SU-DHL-6 (cell line): Measurements from ENCODE around the gene LAGE3.
A peak's percentile ranks its signal among the peaks of the same experiment; 100 is the strongest.

Experiments used
- H2AFZ ChIP-seq: fragments of 200-600 bp; sonication (generic); 2 replicates; pipeline ENCODE4 v1.6.1; 2014; ENCODE audit warnings: low read depth, mild to moderate bottlenecking, moderate library complexity, mixed read lengths, antibody characterized with exemption, low read length; ENCODE audit not compliant: severe bottlenecking
- H3F3A ChIP-seq: fragments of 200-600 bp; shearing (Covaris generic); 2 replicates; pipeline ENCODE4 v1.6.0; 2016; ENCODE audit warnings: antibody characterized with exemption, mild to moderate bottlenecking; ENCODE audit not compliant: insufficient read depth
- H3K27ac ChIP-seq: fragments of 200-600 bp; sonication (generic); 2 replicates; pipeline ENCODE4 v1.5.1; 2016; ENCODE audit warnings: low read depth, mild to moderate bottlenecking, low read length, moderate library complexity, mixed read lengths
- H3K27me3 ChIP-seq: fragments of 200-600 bp; sonication (generic), shearing (Covaris generic); 2 replicates; pipeline ENCODE4 v1.6.0; 2014; ENCODE audit warnings: mild to moderate bottlenecking, low read length
- H3K36me3 ChIP-seq: fragments of 200-600 bp; sonication (generic); 2 replicates; pipeline ENCODE4 v1.6.1; 2014; ENCODE audit warnings: mild to moderate bottlenecking, low read length, mixed read lengths
- H3K4me2 ChIP-seq: fragments of 300-600, 200-600 bp; shearing (Covaris generic), sonication (generic); 2 replicates; pipeline ENCODE4 v1.6.0; 2014; ENCODE audit warnings: low read length, low read depth, mild to moderate bottlenecking; ENCODE audit not compliant: poor library complexity, severe bottlenecking
- H3K4me3 ChIP-seq: fragments of 200-600 bp; sonication (generic); 2 replicates; pipeline ENCODE4 v1.5.1; 2014; ENCODE audit warnings: antibody characterized with exemption, low read length, mild to moderate bottlenecking, mixed read lengths; ENCODE audit not compliant: insufficient read depth, poor library complexity, severe bottlenecking
- H3K79me2 ChIP-seq: fragments of 200-600 bp; sonication (generic); 2 replicates; pipeline ENCODE4 v1.6.1; 2014; ENCODE audit warnings: mild to moderate bottlenecking, low read length, moderate library complexity; ENCODE audit not compliant: insufficient read depth
- H3K9ac ChIP-seq: fragments of 200-600 bp; sonication (generic); 2 replicates; pipeline ENCODE4 v1.7.0; 2014; ENCODE audit warnings: mild to moderate bottlenecking, low read length
- H3K9me2 ChIP-seq: fragments of 200-600 bp; sonication (generic); replicated peaks from 2 replicates; pipeline ENCODE4 v1.6.1; 2014; ENCODE audit warnings: low read length; ENCODE audit not compliant: insufficient read depth
- H3K9me3 ChIP-seq: fragments of 200-600 bp; sonication (generic); 2 replicates; pipeline ENCODE4 v1.6.1; 2014; ENCODE audit warnings: low read length, mixed read lengths; ENCODE audit not compliant: insufficient read depth
- H4K20me1 ChIP-seq: fragments of 200-600 bp; sonication (generic); 2 replicates; pipeline ENCODE4 v1.6.1; 2014; ENCODE audit warnings: low read depth, mild to moderate bottlenecking, antibody characterized with exemption, low read length, moderate library complexity, mixed read lengths
- EZH2phosphoT487 ChIP-seq: fragments of 200-600 bp; sonication (generic), shearing (Covaris generic); conservative IDR thresholded peaks from 2 replicates; pipeline ENCODE4 v1.6.1; 2018; ENCODE audit warnings: mild to moderate bottlenecking, antibody characterized with exemption, low read length, moderate library complexity, mixed read lengths
- TF ChIP-seq, protein P1 (sequence below): fragments of 200-600 bp; sonication (generic); IDR thresholded peaks from one replicate; pipeline ENCODE4 v1.5.1; 2017; ENCODE audit warnings: antibody characterized with exemption, mild to moderate bottlenecking, low read length, moderate library complexity; ENCODE audit not compliant: insufficient read depth, poor library complexity, severe bottlenecking

The LAGE3 gene

DNA sequence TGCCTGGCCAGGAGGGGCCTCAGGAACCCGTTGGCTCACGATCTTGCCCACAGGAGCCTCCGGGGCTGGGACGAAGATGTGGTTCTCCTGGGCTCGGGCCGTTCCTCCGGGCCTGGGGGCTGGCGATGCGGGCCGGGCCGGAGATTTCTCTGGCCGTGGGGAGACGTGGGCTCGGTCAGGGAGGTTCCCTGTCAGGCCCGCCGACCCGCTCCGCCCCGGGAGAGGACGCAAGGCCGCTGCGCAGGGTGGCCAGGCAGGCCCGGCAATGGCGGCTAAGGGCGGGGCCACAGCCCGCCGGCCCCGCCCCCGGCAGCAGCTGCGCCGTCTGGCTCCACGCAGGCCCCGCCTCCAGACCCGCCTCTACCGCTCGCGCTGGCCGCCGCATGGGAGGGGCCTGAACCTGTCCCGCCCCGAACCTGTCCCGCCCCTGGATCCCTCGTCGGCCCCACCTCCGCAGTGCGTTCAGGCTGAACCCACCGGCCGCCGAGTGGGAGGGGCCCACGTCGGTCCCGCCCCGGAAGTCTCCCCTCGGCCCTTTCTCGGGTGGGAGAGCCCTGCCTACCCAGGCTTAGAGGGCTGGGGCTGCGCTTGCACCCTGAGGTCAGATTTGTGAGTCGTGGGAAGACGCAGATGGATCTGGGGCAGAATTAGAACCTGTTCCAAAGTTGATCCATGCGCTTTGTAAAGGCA, 37.0 kb upstream of the LAGE3 start, which contains the start of gene FAM3A:
TSS of gene FAM3A (minus strand) at position 267 of the 690 bp plus-strand sequence. CDS start 460 bp downstream, outside the sequence.
- peak within 1 kb of the TSS; percentile 8 for H2AFZ ChIP-seq
- TF ChIP-seq, protein P1, sequence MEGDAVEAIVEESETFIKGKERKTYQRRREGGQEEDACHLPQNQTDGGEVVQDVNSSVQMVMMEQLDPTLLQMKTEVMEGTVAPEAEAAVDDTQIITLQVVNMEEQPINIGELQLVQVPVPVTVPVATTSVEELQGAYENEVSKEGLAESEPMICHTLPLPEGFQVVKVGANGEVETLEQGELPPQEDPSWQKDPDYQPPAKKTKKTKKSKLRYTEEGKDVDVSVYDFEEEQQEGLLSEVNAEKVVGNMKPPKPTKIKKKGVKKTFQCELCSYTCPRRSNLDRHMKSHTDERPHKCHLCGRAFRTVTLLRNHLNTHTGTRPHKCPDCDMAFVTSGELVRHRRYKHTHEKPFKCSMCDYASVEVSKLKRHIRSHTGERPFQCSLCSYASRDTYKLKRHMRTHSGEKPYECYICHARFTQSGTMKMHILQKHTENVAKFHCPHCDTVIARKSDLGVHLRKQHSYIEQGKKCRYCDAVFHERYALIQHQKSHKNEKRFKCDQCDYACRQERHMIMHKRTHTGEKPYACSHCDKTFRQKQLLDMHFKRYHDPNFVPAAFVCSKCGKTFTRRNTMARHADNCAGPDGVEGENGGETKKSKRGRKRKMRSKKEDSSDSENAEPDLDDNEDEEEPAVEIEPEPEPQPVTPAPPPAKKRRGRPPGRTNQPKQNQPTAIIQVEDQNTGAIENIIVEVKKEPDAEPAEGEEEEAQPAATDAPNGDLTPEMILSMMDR, result no peak
- no peak for TF ChIP-seq EZH2phosphoT487
- no peaks in the 10 kb centered on the region for H4K20me1 ChIP-seq
- no peaks in the 10 kb centered on the region for H3K79me2 ChIP-seq
- no peaks in the 10 kb centered on the region for H3F3A ChIP-seq
- H3K4me3 ChIP-seq, result peak within 1 kb of the TSS; percentile 74
- no peaks in the 10 kb centered on the region for H3K36me3 ChIP-seq
- peak within 1 kb of the TSS; percentile 26 for H3K27ac ChIP-seq
- H3K9ac ChIP-seq, result peak within 1 kb of the TSS; percentile 74
- H3K4me2 ChIP-seq, result peak within 1 kb of the TSS; percentile 83
- no peaks in the 10 kb centered on the region for H3K9me3 ChIP-seq
- H3K9me2 ChIP-seq, result no peaks in the 10 kb centered on the region
- H3K27me3 ChIP-seq, result no peaks in the 10 kb centered on the region

DNA sequence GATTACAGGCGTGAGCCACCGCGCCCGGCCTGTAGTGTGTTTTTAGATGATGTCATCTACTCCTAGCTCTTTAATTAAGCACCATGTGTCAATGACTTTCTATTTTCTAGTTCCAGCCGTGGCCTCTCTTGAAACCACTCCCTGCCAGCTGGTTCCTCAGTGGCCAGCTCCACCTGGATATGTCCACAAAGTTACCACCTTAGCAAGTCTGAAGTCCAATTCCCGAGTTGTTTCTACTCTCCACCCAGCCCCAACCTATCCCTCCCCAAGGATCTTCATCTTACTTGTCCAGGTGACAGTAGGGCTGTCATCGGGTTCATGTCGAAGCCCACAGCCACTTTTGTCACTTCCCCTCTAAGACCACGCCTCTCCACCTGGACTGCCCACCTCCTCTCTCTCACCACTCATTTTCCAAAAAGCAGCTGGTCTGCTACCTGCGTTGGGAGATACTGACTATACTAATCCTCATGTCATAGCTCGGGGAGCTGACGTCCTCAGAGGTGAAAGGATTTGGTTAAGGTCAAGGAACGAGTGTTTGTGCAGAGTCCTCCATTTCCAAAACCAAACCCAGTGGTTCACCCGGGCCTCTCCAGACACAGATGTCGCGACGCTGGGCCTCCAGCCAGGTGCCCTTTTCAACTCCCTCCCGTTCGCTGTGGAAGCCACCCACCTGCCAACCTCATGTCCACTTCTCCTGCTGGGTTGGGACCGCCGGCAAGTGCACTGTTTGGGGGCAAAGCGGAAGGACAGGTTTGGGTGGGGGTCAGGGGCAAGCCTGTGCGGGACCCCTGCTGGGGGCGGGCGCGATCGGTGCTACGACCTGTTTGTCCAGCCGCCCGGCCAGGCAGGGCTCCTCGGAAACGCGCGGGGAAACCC, 36.2 kb upstream of the LAGE3 start:
- Histone ChIP-seq H3K9me3 (no peaks in the 10 kb centered on the region), H3K27ac (peak overlapping the region; percentile 26)
- no peak for TF ChIP-seq EZH2phosphoT487
- TF ChIP-seq, protein P1, result no peak

DNA sequence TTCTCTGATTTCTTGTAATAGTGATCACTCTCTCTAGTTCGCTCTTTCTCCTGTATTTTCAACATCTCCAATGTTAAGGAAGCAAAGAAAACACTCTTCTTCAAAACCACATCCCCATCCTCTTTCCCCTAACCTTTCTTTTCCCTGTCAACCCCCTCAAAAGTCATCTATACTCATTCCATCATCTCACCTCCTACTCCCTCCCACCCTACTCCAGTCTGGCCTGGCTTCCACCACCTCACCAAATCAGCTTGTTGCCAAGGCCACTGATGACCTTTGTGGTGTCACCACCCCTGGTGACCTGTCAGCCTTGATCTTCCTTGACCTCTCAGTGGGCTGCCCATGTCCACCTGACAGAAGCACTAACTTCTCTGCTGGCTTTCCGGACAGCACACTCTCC, 34.6 kb upstream of the LAGE3 start:
- Histone ChIP-seq H3K79me2 (no peaks in the 10 kb centered on the region), H3K4me2 (no peak overlapping the region), H2AFZ (no peak overlapping the region), H3K4me3 (no peak overlapping the region), H3K27me3 (no peaks in the 10 kb centered on the region), H3K27ac (no peak overlapping the region), H4K20me1 (no peaks in the 10 kb centered on the region), H3F3A (no peaks in the 10 kb centered on the region), H3K9me2 (no peaks in the 10 kb centered on the region), H3K9me3 (no peaks in the 10 kb centered on the region), H3K36me3 (no peaks in the 10 kb centered on the region), H3K9ac (no peak overlapping the region)
- TF ChIP-seq, protein P1, result no peak
- no peak for TF ChIP-seq EZH2phosphoT487

More for the DNA sequence above, 36.2 kb upstream of the LAGE3 start:
- Histone ChIP-seq H3K4me3 (peak overlapping the region; percentile 74), H3K79me2 (no peaks in the 10 kb centered on the region), H3K27me3 (no peaks in the 10 kb centered on the region), H2AFZ (peak overlapping the region; percentile 4), H4K20me1 (no peaks in the 10 kb centered on the region), H3K4me2 (peak overlapping the region; percentile 83), H3K9ac (peak overlapping the region; percentile 74), H3F3A (no peaks in the 10 kb centered on the region), H3K36me3 (no peaks in the 10 kb centered on the region), H3K9me2 (no peaks in the 10 kb centered on the region)
